Lung (tissue), 12 donors: ENCODE measurements around the gene ATP6V1F. TPM values are rescaled to one million over a fixed set of nuclear protein-coding genes. Genes with fewer than 3 reads are reported as not detected.

ENCODE experiments used
- ATAC-seq: fragments of 200-7000 bp; cut with Tn5 transposase; one replicate; pipeline ENCODE4 v1.9.1; 2020; ENCODE audit warnings: moderate number of reproducible peaks; ENCODE audit not compliant: insufficient read depth, low FRiP score
- DNase-seq, 3 donors: peaks; one replicate each; pipeline ENCODE4 v3.0.0-alpha.2; 2013 to 2017
- H3K27ac ChIP-seq, 2 donors: one replicate each; pipeline ENCODE4 v1.5.1; 2013; ENCODE audit warnings: mild to moderate bottlenecking in 2 of 2, moderate library complexity in 2 of 2, control low read depth in 1 of 2, inconsistent platforms in 1 of 2, low read depth in 1 of 2, low read length in 1 of 2
- H3K27me3 ChIP-seq, 3 donors: one replicate each; pipeline ENCODE4 v1.5.1; 2013; ENCODE audit warnings: low read length in 2 of 3; ENCODE audit not compliant: control insufficient read depth in 3 of 3, insufficient read depth in 3 of 3
- H3K36me3 ChIP-seq, 4 donors: one replicate each; pipeline ENCODE4 v1.5.1; 2013; ENCODE audit warnings: low read length in 4 of 4, mild to moderate bottlenecking in 1 of 4, moderate library complexity in 1 of 4; ENCODE audit not compliant: control insufficient read depth in 4 of 4, insufficient read depth in 4 of 4
- H3K4me1 ChIP-seq, 5 donors: one replicate each; pipeline ENCODE4 v1.5.1; 2013; ENCODE audit warnings: low read length in 5 of 5, mild to moderate bottlenecking in 2 of 5, moderate library complexity in 1 of 5; ENCODE audit not compliant: control insufficient read depth in 5 of 5, insufficient read depth in 5 of 5
- H3K4me3 ChIP-seq: one replicate; pipeline ENCODE4 v1.5.1; 2013; ENCODE audit warnings: mild to moderate bottlenecking, control low read depth, moderate library complexity
- H3K9ac ChIP-seq, 2 donors: one replicate each; pipeline ENCODE4 v1.5.1; 2013; ENCODE audit warnings: low read length in 2 of 2, control low read depth in 1 of 2; ENCODE audit not compliant: insufficient read depth in 1 of 2
- H3K9me3 ChIP-seq, 4 donors: one replicate each; pipeline ENCODE4 v1.5.1; 2013; ENCODE audit warnings: low read length in 3 of 4, mild to moderate bottlenecking in 1 of 4, moderate library complexity in 1 of 4; ENCODE audit not compliant: control insufficient read depth in 4 of 4, insufficient read depth in 3 of 4
- WGBS, 2 donors: extraction: QIAGEN DNeasy Blood & Tissue Kit; methylation state at CpG; one replicate each; pipeline ENCODE4 v1.1.7; 2013; 5-methylcytosine and 5-hydroxymethylcytosine counted together
- polyA plus RNA-seq, 2 donors: library from polyadenylated mRNA; stranded (reverse); fragments of 200-250 nt; gene quantifications; one replicate each; pipeline ENCODE4 v1.2.1, GENCODE V29; 2013
- total RNA-seq, 2 donors: library from RNA; depleted of rRNA in 1 of 2; stranded (reverse); fragments of >200 nt in 1 of 2; gene quantifications; one replicate each; pipeline ENCODE4 v1.2.1, GENCODE V29; 2014 to 2021
- TF ChIP-seq, protein P1 (sequence below): IDR thresholded peaks from 2 replicates; pipeline ENCODE4 v1.5.1; 2012; ENCODE audit warnings: mild to moderate bottlenecking; ENCODE audit errors: control extremely low read depth, extremely low read depth
- donor health status: control.
- donor health status: control.
- donor health status: Bipolar disorder and iron deficiency.
- donor health status: healthy.
- donor health status: DM: yes; HTN: yes; CAD: no.

ATP6V1F gene
- total and polyA plus RNA-seq, 4 donors, result 43.9 to 383 (median 225) TPM

GRCh38 chr7:128830231-128831177 lies 32.2 kb upstream of the ATP6V1F start, which contains the start of gene FLNC:
Gene FLNC, plus strand, starts transcription at chr7:128830406. Its CDS starts 232 bp downstream, at chr7:128830638.
- WGBS, 2 donors, result 3% methylated on average over 61 to 109 of the region's 109 CpGs
- TF ChIP-seq, protein P1, sequence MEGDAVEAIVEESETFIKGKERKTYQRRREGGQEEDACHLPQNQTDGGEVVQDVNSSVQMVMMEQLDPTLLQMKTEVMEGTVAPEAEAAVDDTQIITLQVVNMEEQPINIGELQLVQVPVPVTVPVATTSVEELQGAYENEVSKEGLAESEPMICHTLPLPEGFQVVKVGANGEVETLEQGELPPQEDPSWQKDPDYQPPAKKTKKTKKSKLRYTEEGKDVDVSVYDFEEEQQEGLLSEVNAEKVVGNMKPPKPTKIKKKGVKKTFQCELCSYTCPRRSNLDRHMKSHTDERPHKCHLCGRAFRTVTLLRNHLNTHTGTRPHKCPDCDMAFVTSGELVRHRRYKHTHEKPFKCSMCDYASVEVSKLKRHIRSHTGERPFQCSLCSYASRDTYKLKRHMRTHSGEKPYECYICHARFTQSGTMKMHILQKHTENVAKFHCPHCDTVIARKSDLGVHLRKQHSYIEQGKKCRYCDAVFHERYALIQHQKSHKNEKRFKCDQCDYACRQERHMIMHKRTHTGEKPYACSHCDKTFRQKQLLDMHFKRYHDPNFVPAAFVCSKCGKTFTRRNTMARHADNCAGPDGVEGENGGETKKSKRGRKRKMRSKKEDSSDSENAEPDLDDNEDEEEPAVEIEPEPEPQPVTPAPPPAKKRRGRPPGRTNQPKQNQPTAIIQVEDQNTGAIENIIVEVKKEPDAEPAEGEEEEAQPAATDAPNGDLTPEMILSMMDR, result no peak
- Histone ChIP-seq H3K4me3 (peak within 1 kb of the TSS; percentile 18), H3K27me3 (peaks cover 0 to 5% (median 0%) of the 10 kb centered on the region in 3 donors), H3K9ac (peak within 1 kb of the TSS in 1 of 2 donors; percentile 20), H3K27ac (peak within 1 kb of the TSS in 1 of 2 donors; percentile 93), H3K4me1 (peaks cover 0 to 45% (median 14%) of the 10 kb centered on the region in 5 donors), H3K9me3 (no peaks in the 10 kb centered on the region), H3K36me3 (no peaks in the 10 kb centered on the region)
- ATAC-seq (peak; percentile 10), DNase-seq (peak; percentile 80 to 81 (median 80))

- Histone ChIP-seq H3K36me3 (peaks cover 0 to 2% (median 0%) of the 10 kb centered on the region in 4 donors), H3K4me1 (peaks cover 0 to 45% (median 14%) of the 10 kb centered on the region in 5 donors), H3K4me3 (peak overlapping the region; percentile 12), H3K9me3 (no peaks in the 10 kb centered on the region), H3K27ac (peak overlapping the region in 1 of 2 donors; percentile 93), H3K27me3 (peaks cover 0 to 5% (median 0%) of the 10 kb centered on the region in 3 donors), H3K9ac (no peak overlapping the region)
- DNase-seq (peak; percentile 75 to 84 (median 79)), ATAC-seq (no peak)
- WGBS, 2 donors, result 8 to 15% methylated on average over 25 to 33 of the region's 33 CpGs
- TF ChIP-seq, protein P1, result no peak
Measured at GRCh38 chr7:128831178-128831993, 31.3 kb upstream of the ATP6V1F start.

DNA sequence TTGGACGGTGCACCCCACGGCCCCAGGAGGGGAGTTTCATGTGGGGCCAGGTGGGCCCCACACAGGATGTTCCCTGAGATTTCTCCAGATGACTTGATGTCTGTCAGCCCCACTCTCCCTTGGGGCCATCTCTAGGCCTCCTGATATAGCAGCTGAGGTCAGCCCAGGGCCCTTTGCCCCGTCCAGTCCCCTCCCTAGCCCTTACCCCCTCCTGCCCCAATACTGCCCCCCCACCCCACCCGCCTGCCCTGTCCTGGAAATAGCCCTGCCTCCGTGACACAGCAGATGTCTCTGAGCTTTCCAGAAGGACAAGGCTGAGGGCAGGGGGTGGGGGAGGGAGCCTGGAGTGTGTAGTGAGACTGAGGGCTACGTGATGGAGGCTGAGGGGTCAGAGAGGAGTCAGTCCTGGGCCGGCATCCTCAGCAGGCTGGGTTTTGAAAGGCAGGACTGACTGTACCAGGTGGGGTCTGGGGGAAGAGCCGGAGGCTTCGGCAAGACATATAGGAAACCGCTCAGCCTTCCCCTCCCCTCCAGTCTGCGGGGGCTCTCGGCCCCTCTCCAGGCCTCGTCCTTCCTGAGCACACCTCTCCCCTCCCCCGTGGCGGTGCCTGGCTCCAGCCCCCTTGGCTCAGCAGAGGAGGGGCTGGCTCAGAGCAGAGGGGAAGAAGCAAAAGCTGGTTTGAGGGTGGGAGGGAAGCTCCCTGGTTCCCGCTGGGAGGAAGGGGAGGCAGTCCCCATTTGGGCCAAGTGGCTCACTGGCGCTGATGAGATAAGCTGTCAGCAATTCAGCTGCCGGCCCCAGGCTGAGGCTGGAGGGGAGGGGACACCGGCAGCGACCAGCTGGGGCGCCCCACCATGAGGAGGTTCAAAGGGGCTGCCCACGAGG lies 30.4 kb upstream of the ATP6V1F start:
- Histone ChIP-seq H3K4me3 (peak overlapping the region; percentile 12), H3K27ac (peak overlapping the region in 1 of 2 donors; percentile 93), H3K4me1 (peaks cover 0 to 45% (median 14%) of the 10 kb centered on the region in 5 donors), H3K9me3 (no peaks in the 10 kb centered on the region), H3K9ac (peak overlapping the region in 1 of 2 donors; percentile 72), H3K27me3 (peaks cover 0 to 5% (median 0%) of the 10 kb centered on the region in 3 donors), H3K36me3 (peaks cover 0 to 2% (median 0%) of the 10 kb centered on the region in 4 donors)
- 7 to 18% methylated on average over 19 to 22 of the region's 22 CpGs for WGBS, 2 donors
- DNase-seq, result peak; percentile 80 to 86 (median 84)
- ATAC-seq, result no peak
- TF ChIP-seq, protein P1, result no peak
